Body of pancreas (tissue), 4 donors: ENCODE measurements around the gene RAET1E. TPM values are rescaled to one million over a fixed set of nuclear protein-coding genes. Genes with fewer than 3 reads are reported as not detected.

Experiments
- ATAC-seq: fragments of 150-250 bp; one replicate; pipeline ENCODE4 v1.9.1; 2016
- DNase-seq, 4 donors: peaks; one replicate each; pipeline ENCODE4 v3.0.0-alpha.2; 2019
- H3K27ac ChIP-seq, 4 donors: fragments of 200-600 bp; sonication (generic); 1 replicate in 3 of 4; 2 replicates in 1 of 4; pipeline versions ENCODE4 v1.5.1 to v1.6.1; 2016 to 2019; ENCODE audit warnings: mild to moderate bottlenecking in 1 of 4, mixed read lengths in 1 of 4, moderate library complexity in 1 of 4
- H3K27me3 ChIP-seq, 2 donors: fragments of 200-600 bp; sonication (generic); one replicate each; pipeline ENCODE4 v1.6.0; 2016; ENCODE audit warnings: mild to moderate bottlenecking in 1 of 2
- H3K36me3 ChIP-seq, 2 donors: fragments of 200-600 bp; sonication (generic); replicated peaks in 1 of 2; 2 replicates each; pipeline ENCODE4 v1.5.1; 2016; ENCODE audit warnings: low read depth in 2 of 2; ENCODE audit not compliant: insufficient read depth in 1 of 2
- H3K4me1 ChIP-seq: fragments of 200-600 bp; sonication (generic); one replicate; pipeline ENCODE4 v1.6.0; 2016
- H3K4me3 ChIP-seq, 2 donors: fragments of 200-600 bp; sonication (generic); 1 replicate in 1 of 2; 2 replicates in 1 of 2; pipeline ENCODE4 v1.5.1; 2016 to 2019
- H3K9me3 ChIP-seq, 3 donors: fragments of 200-600 bp; sonication (generic); 1 replicate in 2 of 3; 2 replicates in 1 of 3; pipeline ENCODE4 v1.5.1; 2016
- CTCF ChIP-seq, 7 experiments: fragments of 450-650 bp in 4 of 7; fragments of 200-600 bp in 3 of 7; sonication (generic) in 3 of 7; IDR thresholded peaks; one replicate each; pipeline ENCODE4 v1.5.1; 2016 to 2019; ENCODE audit warnings: antibody characterized with exemption in 7 of 7
- POLR2A ChIP-seq, 3 donors: fragments of 450-650 bp; IDR thresholded peaks; one replicate each; pipeline ENCODE4 v1.6.1; 2016; ENCODE audit warnings: antibody characterized with exemption in 3 of 3, mild to moderate bottlenecking in 2 of 3
- WGBS, 2 donors: methylation state at CpG; one replicate each; pipeline ENCODE4 v1.1.5; 2017; 5-methylcytosine and 5-hydroxymethylcytosine counted together
- intact Hi-C: fragments of 100-400 bp; cut with DNase I; formaldehyde crosslinking; loops from one replicate; pipeline ENCODE4 v1.15.1; 2023
- total RNA-seq, 2 donors: library from RNA; depleted of rRNA; stranded (reverse); fragments of >200 nt; gene quantifications; one replicate each; pipeline ENCODE4 v1.1.0, GENCODE V29; 2016

Gene RAET1E
- total RNA-seq, 2 donors from 2014 or later: not detected

DNA sequence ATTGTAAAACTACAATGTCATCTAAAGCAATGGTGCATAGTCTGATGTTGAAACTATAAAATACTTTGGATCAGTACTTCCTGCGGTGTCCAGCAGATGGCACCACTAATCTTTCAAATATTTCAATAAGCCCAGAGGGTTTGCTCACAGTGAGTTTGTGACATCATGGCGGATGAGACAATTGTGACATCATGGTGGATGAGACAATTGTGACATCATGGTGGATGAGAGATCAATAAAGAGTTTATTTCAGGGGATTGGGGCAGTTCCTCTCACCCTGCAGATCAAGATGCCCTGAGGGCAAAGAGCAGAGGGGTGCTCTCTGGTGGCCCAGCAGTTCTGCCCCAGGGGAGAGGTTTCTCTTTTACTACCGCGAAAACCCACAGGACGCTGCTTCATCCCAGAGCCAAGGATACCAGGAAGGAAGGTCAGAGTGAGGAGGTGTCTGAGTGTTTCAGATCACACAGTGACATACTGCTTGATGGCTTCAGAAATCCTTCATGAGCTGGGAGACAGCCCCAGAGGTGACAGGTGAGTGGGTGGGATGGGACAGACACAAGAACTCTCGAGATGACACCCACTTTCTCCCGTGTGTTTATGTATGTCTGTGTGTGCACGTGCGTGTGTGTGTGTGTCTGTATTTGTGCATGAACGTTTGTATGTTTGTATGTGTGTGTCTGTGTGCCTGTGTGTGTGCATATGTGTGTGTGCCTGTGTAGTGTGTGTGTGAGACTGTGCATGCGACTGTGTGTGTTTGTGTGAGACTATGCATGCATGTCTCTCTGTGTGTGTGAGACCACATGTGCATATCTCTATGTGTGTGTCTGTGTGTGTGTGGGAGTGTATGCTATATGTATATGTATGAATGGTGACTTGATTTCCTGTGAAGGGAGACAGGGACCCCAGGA, 36.6 kb upstream of the RAET1E start:
- peaks cover 13% of the 10 kb centered on the region for H3K4me1 ChIP-seq
- H3K9me3 ChIP-seq: no peaks in the 10 kb centered on the region
- H3K4me3 ChIP-seq: no peak overlapping the region
- intact Hi-C loops: loop anchor here (5.0 kb wide), 1 partner anchor 83 kb away; no protein-coding TSS in a partner anchor
- ATAC-seq (peak; percentile 78), DNase-seq (peak; percentile 72 to 78 (median 76))
- H3K27ac ChIP-seq: no peak overlapping the region
- no peaks in the 10 kb centered on the region for H3K36me3 ChIP-seq
- WGBS, 2 donors: 15 to 24% methylated on average over 11 of the region's 11 CpGs
- H3K27me3 ChIP-seq: peaks cover 0 to 32% of the 10 kb centered on the region in 2 donors
- TF ChIP-seq POLR2A (IDR thresholded peaks at IDR 0.05) (no peak), CTCF (IDR thresholded peaks at IDR 0.05) (peak; percentile 68 to 87 (median 82))

- Histone ChIP-seq H3K4me1 (peaks cover 5% of the 10 kb centered on the region), H3K27ac (no peak overlapping the region), H3K36me3 (no peaks in the 10 kb centered on the region), H3K9me3 (no peaks in the 10 kb centered on the region), H3K4me3 (no peak overlapping the region), H3K27me3 (peaks cover 0 to 22% of the 10 kb centered on the region in 2 donors)
- DNase-seq (no peak), ATAC-seq (no peak)
- intact Hi-C loops: loop anchor here (5.0 kb wide), 1 partner anchor 84 kb away; no protein-coding TSS in a partner anchor
- TF ChIP-seq CTCF (IDR thresholded peaks at IDR 0.05) (no peak), POLR2A (IDR thresholded peaks at IDR 0.05) (no peak)
- WGBS, 2 donors: 28 to 32% methylated on average over 3 of the region's 3 CpGs
Observed at GRCh38 chr6:149933461-149933860, 35.5 kb upstream of the RAET1E start.

- Histone ChIP-seq H3K27ac (no peak overlapping the region), H3K27me3 (peaks cover 0 to 22% of the 10 kb centered on the region in 2 donors), H3K4me1 (peaks cover under 1% of the 10 kb centered on the region), H3K4me3 (no peak overlapping the region), H3K9me3 (no peaks in the 10 kb centered on the region), H3K36me3 (no peaks in the 10 kb centered on the region)
- intact Hi-C loops: loop anchor here (5.0 kb wide), 1 partner anchor 84 kb away; no protein-coding TSS in a partner anchor
- WGBS, 2 donors: 34 to 46% methylated on average over 5 of the region's 5 CpGs
- ATAC-seq: no peak
- no peak for DNase-seq
- TF ChIP-seq CTCF (IDR thresholded peaks at IDR 0.05) (no peak), POLR2A (IDR thresholded peaks at IDR 0.05) (no peak)
Observed at GRCh38 chr6:149933036-149933435, 35.1 kb upstream of the RAET1E start.

- Histone ChIP-seq H3K36me3 (no peaks in the 10 kb centered on the region), H3K4me1 (no peaks in the 10 kb centered on the region), H3K27ac (no peak overlapping the region), H3K27me3 (peaks cover 0 to 13% of the 10 kb centered on the region in 2 donors), H3K4me3 (no peak overlapping the region), H3K9me3 (no peaks in the 10 kb centered on the region)
- TF ChIP-seq POLR2A (IDR thresholded peaks at IDR 0.05) (no peak), CTCF (IDR thresholded peaks at IDR 0.05) (no peak)
- WGBS, 2 donors: 60 to 64% methylated on average over 6 of the region's 6 CpGs
- ATAC-seq (no peak), DNase-seq (no peak)
- intact Hi-C loops: loop anchor here (5.0 kb wide), 1 partner anchor 86 kb away; no protein-coding TSS in a partner anchor
Observed at GRCh38 chr6:149931501-149931900, 33.6 kb upstream of the RAET1E start.
